PC-9 (cell line): ENCODE measurements around the gene ZNF438. TPM values are rescaled to one million over a fixed set of nuclear protein-coding genes. Genes with fewer than 3 reads are reported as not detected.
"Not testable (repeated sequence)": the region's sequence is repeated elsewhere in the genome, so short reads cannot be mapped to it uniquely, and the experiment has no call there.

Source experiments
- BruUV-seq: library from RNA; stranded (reverse); fragments of 400-500 nt; replicated peaks from 2 replicates; lab custom pipeline; 2021; lab: Mats Ljungman, UMichigan
- CTCF ChIA-PET: fragments of 300-600 bp; sonication (Branson Sonifier 250); formaldehyde crosslinking; loops from one replicate; lab custom pipeline; 2022; ENCODE audit warnings: antibody characterized with exemption; lab: Charles Lee
- POLR2A ChIA-PET: fragments of 300-600 bp; sonication (Branson Sonifier 250); formaldehyde crosslinking; loops from one replicate; lab custom pipeline; 2022; ENCODE audit warnings: antibody characterized with exemption; ENCODE audit not compliant: unreplicated experiment; lab: Charles Lee
- DNase-seq, 2 experiments: peaks; one replicate each; pipeline versions ENCODE4 v3.0.0 to v3.0.0-alpha.2; 2015 to 2022; ENCODE audit warnings: mixed read lengths in 1 of 2
- H2AFZ ChIP-seq: fragments of 200-600 bp; sonication (generic); 2 replicates; pipeline ENCODE4 v1.8.1; 2017; ENCODE audit warnings: antibody characterized with exemption
- H3F3A ChIP-seq: fragments of 200-600 bp; sonication (generic); 2 replicates; pipeline ENCODE4 v1.8.1; 2017; ENCODE audit warnings: antibody characterized with exemption, mild to moderate bottlenecking, low read depth; ENCODE audit not compliant: insufficient read depth
- H3K27ac ChIP-seq: fragments of 200-600 bp; sonication (generic); 2 replicates; pipeline ENCODE4 v1.6.1; 2016; ENCODE audit warnings: mixed run types
- H3K27me3 ChIP-seq: fragments of 200-600 bp; sonication (generic); 2 replicates; pipeline ENCODE4 v1.6.1; 2016; ENCODE audit warnings: low read depth, mixed run types; ENCODE audit not compliant: insufficient read depth
- H3K36me3 ChIP-seq: fragments of 200-600 bp; sonication (generic); 2 replicates; pipeline ENCODE4 v1.6.1; 2016; ENCODE audit warnings: low read depth, mixed run types
- H3K4me1 ChIP-seq: fragments of 200-600 bp; sonication (generic); replicated peaks from 2 replicates; pipeline ENCODE4 v1.6.1; 2016; ENCODE audit warnings: mixed run types; ENCODE audit not compliant: insufficient read depth
- H3K4me2 ChIP-seq: fragments of 200-600 bp; sonication (generic); 2 replicates; pipeline ENCODE4 v1.6.1; 2017; ENCODE audit warnings: mixed run types
- H3K4me3 ChIP-seq: fragments of 200-600 bp; sonication (generic); 2 replicates; pipeline ENCODE4 v1.6.1; 2016; ENCODE audit warnings: mixed run types
- H3K79me2 ChIP-seq: fragments of 200-600 bp; sonication (generic); 2 replicates; pipeline ENCODE4 v1.6.1; 2017; ENCODE audit warnings: low read depth, mixed run types
- H3K9me2 ChIP-seq: fragments of 200-600 bp; sonication (generic); 2 replicates; pipeline ENCODE4 v1.8.1; 2017; ENCODE audit warnings: mild to moderate bottlenecking; ENCODE audit not compliant: insufficient read depth
- H3K9me3 ChIP-seq: fragments of 200-600 bp; sonication (generic); 2 replicates; pipeline ENCODE4 v1.8.1; 2016; ENCODE audit warnings: low read depth; ENCODE audit not compliant: insufficient read depth
- H4K20me1 ChIP-seq: fragments of 200-600 bp; sonication (generic); 2 replicates; pipeline ENCODE4 v1.8.1; 2017; ENCODE audit not compliant: insufficient read depth
- EZH2 ChIP-seq: fragments of 200-600 bp; sonication (generic); IDR thresholded peaks from 2 replicates; pipeline ENCODE4 v1.8.0; 2017; ENCODE audit warnings: antibody characterized with exemption, low read depth
- intact Hi-C: fragments of 100-400 bp; cut with micrococcal nuclease; formaldehyde crosslinking; loops from one replicate; pipeline ENCODE4 v1.10.0; 2022; ENCODE audit not compliant: unreplicated experiment
- total RNA-seq: library from RNA; stranded (reverse); gene quantifications from 2 replicates; pipeline ENCODE4 v1.2.3, GENCODE V29; 2021
- TF ChIP-seq, protein P1 (sequence below): fragments of 200-600 bp; sonication (generic); conservative IDR thresholded peaks from 2 replicates; pipeline ENCODE4 v1.6.1; 2017; ENCODE audit warnings: mixed run types, antibody characterized with exemption, mild to moderate bottlenecking, moderate library complexity

ZNF438 gene
- total RNA-seq, 1 experiment from 2014 or later = 4.7 TPM

DNA sequence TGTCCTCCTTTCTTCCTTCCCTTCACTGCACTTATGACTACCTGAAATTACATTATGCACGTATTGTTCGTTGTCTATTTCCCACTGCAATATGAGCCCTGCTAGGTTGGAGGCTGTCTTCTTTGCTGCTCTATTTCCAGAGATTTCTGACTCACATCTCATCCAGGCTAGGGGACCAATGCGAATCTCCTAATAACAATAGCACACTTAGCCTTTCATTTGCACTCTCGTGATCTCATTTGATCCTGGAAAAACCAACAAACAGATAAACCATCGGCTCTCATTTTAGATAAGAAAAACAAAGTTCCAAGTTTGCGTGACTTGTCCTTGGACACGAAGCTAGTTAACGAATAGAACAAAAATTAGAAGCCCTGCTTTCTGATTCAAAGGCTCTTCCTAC, 1.4 kb downstream of the ZNF438 start:
- peaks cover 24% of the 10 kb centered on the region for H3K4me1 ChIP-seq
- TF ChIP-seq EZH2 = no peak
- TF ChIP-seq, protein P1, sequence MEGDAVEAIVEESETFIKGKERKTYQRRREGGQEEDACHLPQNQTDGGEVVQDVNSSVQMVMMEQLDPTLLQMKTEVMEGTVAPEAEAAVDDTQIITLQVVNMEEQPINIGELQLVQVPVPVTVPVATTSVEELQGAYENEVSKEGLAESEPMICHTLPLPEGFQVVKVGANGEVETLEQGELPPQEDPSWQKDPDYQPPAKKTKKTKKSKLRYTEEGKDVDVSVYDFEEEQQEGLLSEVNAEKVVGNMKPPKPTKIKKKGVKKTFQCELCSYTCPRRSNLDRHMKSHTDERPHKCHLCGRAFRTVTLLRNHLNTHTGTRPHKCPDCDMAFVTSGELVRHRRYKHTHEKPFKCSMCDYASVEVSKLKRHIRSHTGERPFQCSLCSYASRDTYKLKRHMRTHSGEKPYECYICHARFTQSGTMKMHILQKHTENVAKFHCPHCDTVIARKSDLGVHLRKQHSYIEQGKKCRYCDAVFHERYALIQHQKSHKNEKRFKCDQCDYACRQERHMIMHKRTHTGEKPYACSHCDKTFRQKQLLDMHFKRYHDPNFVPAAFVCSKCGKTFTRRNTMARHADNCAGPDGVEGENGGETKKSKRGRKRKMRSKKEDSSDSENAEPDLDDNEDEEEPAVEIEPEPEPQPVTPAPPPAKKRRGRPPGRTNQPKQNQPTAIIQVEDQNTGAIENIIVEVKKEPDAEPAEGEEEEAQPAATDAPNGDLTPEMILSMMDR = no peak
- DNase-seq = no peak
- CTCF ChIA-PET = no interaction called here
- H3K27ac ChIP-seq = no peak overlapping the region
- no peak overlapping the region for H3K4me3 ChIP-seq
- BruUV-seq = no TSS peak
- H2AFZ ChIP-seq = no peak overlapping the region
- H3K36me3 ChIP-seq = no peaks in the 10 kb centered on the region
- 0 out of 2 replicates have a peak, but pooled peaks cover 6% of the 10 kb centered on the region for H3F3A ChIP-seq
- H3K9me2 ChIP-seq = no peaks in the 10 kb centered on the region
- no peaks in the 10 kb centered on the region for H3K9me3 ChIP-seq
- intact Hi-C loops = loop anchor here (2.0 to 10.0 kb wide), 3 partner anchors 117 to 435 kb away; no protein-coding TSS in a partner anchor
- POLR2A ChIA-PET = no interaction called here
- H3K4me2 ChIP-seq = peak overlapping the region; percentile 95; the same call in 1 of the 2 replicates
- no peaks in the 10 kb centered on the region for H3K79me2 ChIP-seq
- H3K27me3 ChIP-seq = no peaks in the 10 kb centered on the region
- no peaks in the 10 kb centered on the region for H4K20me1 ChIP-seq

DNA sequence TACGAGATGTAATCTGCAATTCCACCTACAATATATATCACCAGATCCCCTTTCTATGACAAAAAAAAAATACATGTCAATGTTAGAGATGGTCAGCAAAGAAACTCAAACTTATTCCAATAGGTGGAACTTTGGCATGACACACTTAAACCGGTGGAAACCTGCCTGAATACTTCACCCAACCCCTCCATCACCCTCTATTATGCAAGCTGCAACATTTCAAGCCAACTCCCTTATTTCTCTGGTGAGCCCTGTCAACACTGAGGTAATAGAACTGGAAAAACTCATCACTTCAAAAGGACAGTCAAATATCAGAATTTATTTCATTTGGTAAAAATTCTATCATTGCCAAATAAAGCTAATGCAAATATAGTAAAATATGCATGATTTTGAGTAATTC, 3.6 kb downstream of the ZNF438 start:
- Histone ChIP-seq H3K4me1 (peaks cover 3% of the 10 kb centered on the region), H3K79me2 (no peaks in the 10 kb centered on the region), H3K27ac (no peak overlapping the region), H4K20me1 (no peaks in the 10 kb centered on the region), H3K4me3 (no peak overlapping the region), H3F3A (0 out of 2 replicates have a peak, but pooled peaks cover 3% of the 10 kb centered on the region), H3K9me3 (no peaks in the 10 kb centered on the region), H2AFZ (no peak overlapping the region), H3K27me3 (no peaks in the 10 kb centered on the region), H3K36me3 (no peaks in the 10 kb centered on the region), H3K4me2 (no peak overlapping the region), H3K9me2 (no peaks in the 10 kb centered on the region)
- intact Hi-C loops = no loop called here
- ChIA-PET POLR2A (no interaction called here), CTCF (no interaction called here)
- TF ChIP-seq, protein P1 = no peak
- no peak for TF ChIP-seq EZH2
- no peak for DNase-seq
- BruUV-seq = no TSS peak

DNA sequence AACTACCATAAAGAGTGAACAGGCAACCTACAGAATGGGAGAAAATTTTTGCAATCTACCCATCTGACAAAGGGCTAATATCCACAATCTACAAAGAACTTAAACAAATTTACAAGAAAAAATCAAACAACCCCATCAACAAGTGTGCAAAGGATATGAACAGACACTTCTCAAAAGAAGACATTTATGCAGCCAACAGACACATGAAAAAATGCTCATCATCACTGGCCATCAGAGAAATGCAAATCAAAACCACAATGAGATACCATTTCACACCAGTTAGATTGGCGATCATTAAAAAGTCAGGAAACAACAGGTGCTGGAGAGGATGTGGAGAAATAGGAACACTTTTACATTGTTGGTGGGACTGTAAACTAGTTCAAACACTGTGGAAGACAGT, 5.4 kb downstream of the ZNF438 start:
- H3K4me1 ChIP-seq, POLR2A ChIA-PET, H3K27me3 ChIP-seq, H4K20me1 ChIP-seq, H3F3A ChIP-seq, H3K9me2 ChIP-seq, H3K36me3 ChIP-seq, BruUV-seq, DNase-seq, H3K27ac ChIP-seq, CTCF ChIA-PET, H3K79me2 ChIP-seq, H3K4me3 ChIP-seq, intact Hi-C loops, H2AFZ ChIP-seq, H3K4me2 ChIP-seq, H3K9me3 ChIP-seq: not testable (repeated sequence)

DNA sequence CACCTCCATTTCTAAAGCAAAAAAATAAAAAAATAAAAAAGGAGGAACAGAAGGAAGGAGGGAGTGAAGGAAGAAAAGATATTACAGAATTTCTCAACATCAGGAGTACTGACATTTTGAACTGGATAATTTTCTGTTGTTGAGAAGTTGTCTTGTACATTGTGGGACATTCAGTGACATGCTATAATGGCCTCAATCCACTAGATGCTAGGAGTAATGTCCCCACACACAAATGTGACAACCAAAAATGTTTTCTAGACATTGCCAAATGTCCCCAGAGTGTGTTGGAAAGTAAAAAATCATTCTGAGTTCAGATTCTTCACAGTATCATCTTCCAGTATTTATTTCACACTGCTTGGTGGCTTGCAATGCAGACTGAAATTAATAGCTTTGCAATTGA, 6.5 kb downstream of the ZNF438 start:
- CTCF ChIA-PET = interaction anchor here (0.7 kb wide), 1 partner anchor 230 kb away, joined by 3 read pairs; no protein-coding TSS in a partner anchor
- TF ChIP-seq EZH2 = no peak
- TF ChIP-seq, protein P1 = no peak

More for the DNA sequence above, 6.5 kb downstream of the ZNF438 start:
- H2AFZ ChIP-seq = no peak overlapping the region
- no peak overlapping the region for H3K27ac ChIP-seq
- H3K36me3 ChIP-seq = no peaks in the 10 kb centered on the region
- BruUV-seq = no TSS peak
- no peaks in the 10 kb centered on the region for H3K27me3 ChIP-seq
- H3K9me3 ChIP-seq = no peaks in the 10 kb centered on the region
- no peaks in the 10 kb centered on the region for H4K20me1 ChIP-seq
- no peak overlapping the region for H3K4me2 ChIP-seq
- H3K79me2 ChIP-seq = no peaks in the 10 kb centered on the region
- H3K4me3 ChIP-seq = no peak overlapping the region
- intact Hi-C loops = no loop called here
- H3K9me2 ChIP-seq = no peaks in the 10 kb centered on the region
- no peak for DNase-seq
- no peaks in the 10 kb centered on the region for H3K4me1 ChIP-seq
- H3F3A ChIP-seq = no peaks in the 10 kb centered on the region
- POLR2A ChIA-PET = interaction anchor here (0.7 kb wide), 1 partner anchor 333 kb away, joined by 3 read pairs; no protein-coding TSS in a partner anchor
